Left ventricle myocardium inferior (tissue), 1 donor: ENCODE measurements around the gene CLSTN3. TPM values are rescaled to one million over a fixed set of nuclear protein-coding genes. Genes with fewer than 3 reads are reported as not detected.
A peak's percentile ranks its signal among the peaks of the same experiment; 100 is the strongest.

ENCODE experiments used
- DNase-seq: peaks from one replicate; pipeline ENCODE4 v3.0.0-alpha.2; 2020
- H3K27ac ChIP-seq: fragments of 200-600 bp; replicated peaks from 2 replicates; pipeline ENCODE4 v1.8.0; 2021
- H3K27me3 ChIP-seq: fragments of 200-600 bp; 2 replicates; pipeline ENCODE4 v1.8.0; 2021; ENCODE audit warnings: low read depth
- H3K36me3 ChIP-seq: fragments of 200-600 bp; 2 replicates; pipeline ENCODE4 v1.8.0; 2021
- H3K4me1 ChIP-seq: fragments of 200-600 bp; 2 replicates; pipeline ENCODE4 v1.8.0; 2021
- H3K4me3 ChIP-seq: fragments of 200-600 bp; 2 replicates; pipeline ENCODE4 v1.8.0; 2021; ENCODE audit warnings: mild to moderate bottlenecking, moderate library complexity
- H3K9me3 ChIP-seq: fragments of 200-600 bp; replicated peaks from 2 replicates; pipeline ENCODE4 v1.8.0; 2021
- intact Hi-C: fragments of 100-400 bp; cut with micrococcal nuclease; formaldehyde crosslinking; loops from one replicate; pipeline ENCODE4 v1.11.0; 2022
- total RNA-seq: library from RNA; stranded (reverse); fragmentation: NEBNext Ultra II Directional; extraction: Animal tissue kit (Norgen Biotek cat#: 25700); gene quantifications from one replicate; pipeline ENCODE4 v1.2.1, GENCODE V29; 2021
- TF ChIP-seq, protein P1 (sequence below): fragments of 200-600 bp; IDR thresholded peaks from 2 replicates; pipeline ENCODE4 v1.8.0; 2021; ENCODE audit warnings: antibody characterized with exemption, mild to moderate bottlenecking, borderline replicate concordance
- donor health status: DM: no; HTN: yes; CAD: no; lungs with severe emphysema.

Gene CLSTN3
- total RNA-seq, 1 donor from 2014 or later = 4.6 TPM

GRCh38 chr12:7142056-7142644 is 12.0 kb downstream of the CLSTN3 start:
- intact Hi-C loops = no loop called here
- no peak for DNase-seq
- H3K36me3 ChIP-seq = peaks cover under 1% of the 10 kb centered on the region

GRCh38 chr12:7142809-7143465 is 12.8 kb downstream of the CLSTN3 start:
- DNase-seq = no peak
- no peaks in the 10 kb centered on the region for H3K36me3 ChIP-seq
- intact Hi-C loops = no loop called here

More at GRCh38 chr12:7142056-7142644, 12.0 kb downstream of the CLSTN3 start:
- TF ChIP-seq, protein P1, sequence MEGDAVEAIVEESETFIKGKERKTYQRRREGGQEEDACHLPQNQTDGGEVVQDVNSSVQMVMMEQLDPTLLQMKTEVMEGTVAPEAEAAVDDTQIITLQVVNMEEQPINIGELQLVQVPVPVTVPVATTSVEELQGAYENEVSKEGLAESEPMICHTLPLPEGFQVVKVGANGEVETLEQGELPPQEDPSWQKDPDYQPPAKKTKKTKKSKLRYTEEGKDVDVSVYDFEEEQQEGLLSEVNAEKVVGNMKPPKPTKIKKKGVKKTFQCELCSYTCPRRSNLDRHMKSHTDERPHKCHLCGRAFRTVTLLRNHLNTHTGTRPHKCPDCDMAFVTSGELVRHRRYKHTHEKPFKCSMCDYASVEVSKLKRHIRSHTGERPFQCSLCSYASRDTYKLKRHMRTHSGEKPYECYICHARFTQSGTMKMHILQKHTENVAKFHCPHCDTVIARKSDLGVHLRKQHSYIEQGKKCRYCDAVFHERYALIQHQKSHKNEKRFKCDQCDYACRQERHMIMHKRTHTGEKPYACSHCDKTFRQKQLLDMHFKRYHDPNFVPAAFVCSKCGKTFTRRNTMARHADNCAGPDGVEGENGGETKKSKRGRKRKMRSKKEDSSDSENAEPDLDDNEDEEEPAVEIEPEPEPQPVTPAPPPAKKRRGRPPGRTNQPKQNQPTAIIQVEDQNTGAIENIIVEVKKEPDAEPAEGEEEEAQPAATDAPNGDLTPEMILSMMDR = peak; percentile 68
- Histone ChIP-seq H3K4me1 (no peaks in the 10 kb centered on the region), H3K27me3 (no peaks in the 10 kb centered on the region), H3K4me3 (no peak overlapping the region), H3K9me3 (no peaks in the 10 kb centered on the region), H3K27ac (no peak overlapping the region)

DNA sequence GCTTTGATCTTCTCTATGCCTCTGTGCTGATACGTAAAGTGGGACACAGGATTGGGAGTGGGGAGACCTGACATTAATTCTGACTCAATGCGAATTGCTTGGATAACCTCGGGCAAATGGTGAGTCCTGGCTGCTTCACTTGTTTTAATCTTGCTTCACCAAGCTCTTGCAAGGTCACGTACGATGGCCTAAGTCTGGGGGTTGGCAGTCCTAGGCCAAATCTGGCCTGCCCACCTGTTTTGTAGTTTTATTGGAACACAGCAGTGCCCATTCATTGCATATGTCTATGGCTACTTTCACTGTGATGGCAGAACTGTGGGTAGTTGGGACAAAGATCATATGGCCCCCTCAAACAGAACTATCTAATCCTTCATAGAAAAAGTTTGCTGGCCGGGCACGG is 13.4 kb downstream of the CLSTN3 start:
- intact Hi-C loops = no loop called here
- no peaks in the 10 kb centered on the region for H3K36me3 ChIP-seq
- TF ChIP-seq, protein P1 = no peak
- no peak for DNase-seq
- H3K4me1 ChIP-seq = no peaks in the 10 kb centered on the region
- no peak overlapping the region for H3K4me3 ChIP-seq
- H3K27me3 ChIP-seq = no peaks in the 10 kb centered on the region
- H3K27ac ChIP-seq = no peak overlapping the region
- H3K9me3 ChIP-seq = no peaks in the 10 kb centered on the region

More at GRCh38 chr12:7142809-7143465, 12.8 kb downstream of the CLSTN3 start:
- Histone ChIP-seq H3K9me3 (no peaks in the 10 kb centered on the region), H3K27me3 (no peaks in the 10 kb centered on the region), H3K4me3 (no peak overlapping the region), H3K4me1 (no peaks in the 10 kb centered on the region), H3K27ac (no peak overlapping the region)
- TF ChIP-seq, protein P1 = no peak

- H3K27ac ChIP-seq = no peak overlapping the region
- H3K4me3 ChIP-seq = no peak overlapping the region
- no peak for DNase-seq
- peaks cover 8% of the 10 kb centered on the region for H3K36me3 ChIP-seq
- no peaks in the 10 kb centered on the region for H3K4me1 ChIP-seq
- no peaks in the 10 kb centered on the region for H3K27me3 ChIP-seq
- H3K9me3 ChIP-seq = no peaks in the 10 kb centered on the region
- TF ChIP-seq, protein P1 = peak; percentile 63
- intact Hi-C loops = no loop called here
These were observed 14.4 kb downstream of the CLSTN3 start for GRCh38 chr12:7144414-7145120.

DNA sequence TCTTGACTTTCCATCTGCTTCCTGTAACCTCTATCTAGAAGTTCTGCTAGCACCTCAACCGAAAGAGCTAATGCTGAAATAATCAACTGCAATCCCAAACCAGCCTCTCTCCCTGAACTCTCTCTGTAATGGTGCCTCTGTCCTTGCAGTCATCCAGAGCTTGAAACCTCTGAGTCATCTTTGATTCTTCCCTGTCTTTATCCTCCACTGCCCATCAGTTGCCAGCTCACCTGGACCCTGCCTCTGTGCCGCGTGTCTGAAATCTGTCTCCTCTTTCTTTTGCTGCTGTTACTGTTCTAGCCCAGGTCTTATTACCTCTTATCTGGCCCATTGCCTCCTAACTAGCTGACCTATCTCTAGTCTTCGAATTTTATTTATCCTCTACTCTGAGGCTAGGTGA is 15.5 kb downstream of the CLSTN3 start:
- no peak overlapping the region for H3K4me3 ChIP-seq
- H3K27me3 ChIP-seq = no peaks in the 10 kb centered on the region
- no peak for DNase-seq
- intact Hi-C loops = no loop called here
- peaks cover 10% of the 10 kb centered on the region for H3K36me3 ChIP-seq
- TF ChIP-seq, protein P1 = no peak
- no peaks in the 10 kb centered on the region for H3K4me1 ChIP-seq
- H3K27ac ChIP-seq = no peak overlapping the region
- no peaks in the 10 kb centered on the region for H3K9me3 ChIP-seq
